Psoas muscle (tissue), 8 donors: Measurements from ENCODE around the gene APOL2. TPM values are rescaled to one million over a fixed set of nuclear protein-coding genes. Genes with fewer than 3 reads are reported as not detected.
"Not testable (repeated sequence)": the region's sequence is repeated elsewhere in the genome, so short reads cannot be mapped to it uniquely, and the experiment has no call there.

ENCODE experiments used
- ATAC-seq, 4 donors: fragments of 200-7000 bp; cut with Tn5 transposase; one replicate each; pipeline ENCODE4 v1.9.1; 2020; ENCODE audit warnings: moderate library complexity in 3 of 4, mild to moderate bottlenecking in 2 of 4
- DNase-seq, 2 donors: peaks; one replicate each; pipeline ENCODE4 v3.0.0-alpha.2; 2020
- H3K27ac ChIP-seq: fragments of 200-600 bp; one replicate; pipeline ENCODE4 v1.8.0; 2022
- H3K27me3 ChIP-seq, 3 donors: fragments of 200-600 bp in 1 of 3; one replicate each; pipeline versions ENCODE4 v1.6.1 to v1.8.0; 2013 to 2022; ENCODE audit warnings: low read length in 2 of 3, mild to moderate bottlenecking in 2 of 3, moderate library complexity in 1 of 3; ENCODE audit not compliant: insufficient read depth in 3 of 3
- H3K36me3 ChIP-seq, 2 donors: fragments of 200-600 bp in 1 of 2; one replicate each; pipeline versions ENCODE4 v1.6.1 to v1.8.0; 2013 to 2022; ENCODE audit warnings: low read depth in 1 of 2, mild to moderate bottlenecking in 1 of 2, moderate library complexity in 1 of 2; ENCODE audit not compliant: insufficient read depth in 1 of 2
- H3K4me1 ChIP-seq: fragments of 200-600 bp; one replicate; pipeline ENCODE4 v1.8.0; 2022
- H3K4me3 ChIP-seq: fragments of 200-600 bp; one replicate; pipeline ENCODE4 v1.8.0; 2022; ENCODE audit warnings: mild to moderate bottlenecking
- H3K9me3 ChIP-seq: fragments of 200-600 bp; one replicate; pipeline ENCODE4 v1.8.0; 2022
- WGBS, 3 donors: extraction: QIAGEN DNeasy Blood & Tissue Kit; methylation state at CpG; one replicate each; pipeline versions ENCODE4 v1.1.6 to v1.1.7; 2013; 5-methylcytosine and 5-hydroxymethylcytosine counted together
- intact Hi-C, 2 donors: fragments of 100-400 bp; cut with DNase I; formaldehyde crosslinking; loops; one replicate each; pipeline versions ENCODE4 v1.11.0 to v1.14.2; 2022
- polyA plus RNA-seq, 3 donors: library from polyadenylated mRNA; stranded (reverse); fragments of 200-250 nt; gene quantifications; one replicate each; pipeline ENCODE4 v1.2.3, GENCODE V29; 2013
- total RNA-seq, 4 donors: library from RNA; stranded (reverse); fragmentation: NEBNext Ultra II Directional in 2 of 4; extraction: Animal tissue kit (Norgen Biotek cat#: 25700) in 2 of 4; gene quantifications; one replicate each; pipeline versions ENCODE4 v1.2.1 to v1.2.4, GENCODE V29; 2021 to 2023
- TF ChIP-seq, protein P1 (sequence below): fragments of 200-600 bp; IDR thresholded peaks from one replicate; pipeline ENCODE4 v1.8.0; 2022; ENCODE audit warnings: antibody characterized with exemption
- donor health status: healthy with polysubstance abuse.
- donor health status: DM: no; HTN: no; CAD: no; lungs with moderate emphysema.
- donor health status: Bipolar disorder and iron deficiency.
- donor health status: healthy.
- donor health status: DM: yes; HTN: yes; CAD: no.
- donor health status: DM: no; HTN: no; CAD: no.
- donor health status: DM: no; HTN: no; CAD: no.
- donor health status: DM: yes; HTN: yes; CAD: no.

Gene APOL2
- total and polyA plus RNA-seq, 7 donors = 17.5 to 54.7 (median 43.2) TPM

- Histone ChIP-seq H3K4me1 (no peaks in the 10 kb centered on the region), H3K27ac (no peak overlapping the region), H3K9me3 (no peaks in the 10 kb centered on the region), H3K4me3 (no peak overlapping the region), H3K27me3 (no peaks in the 10 kb centered on the region), H3K36me3 (no peaks in the 10 kb centered on the region)
- TF ChIP-seq, protein P1, sequence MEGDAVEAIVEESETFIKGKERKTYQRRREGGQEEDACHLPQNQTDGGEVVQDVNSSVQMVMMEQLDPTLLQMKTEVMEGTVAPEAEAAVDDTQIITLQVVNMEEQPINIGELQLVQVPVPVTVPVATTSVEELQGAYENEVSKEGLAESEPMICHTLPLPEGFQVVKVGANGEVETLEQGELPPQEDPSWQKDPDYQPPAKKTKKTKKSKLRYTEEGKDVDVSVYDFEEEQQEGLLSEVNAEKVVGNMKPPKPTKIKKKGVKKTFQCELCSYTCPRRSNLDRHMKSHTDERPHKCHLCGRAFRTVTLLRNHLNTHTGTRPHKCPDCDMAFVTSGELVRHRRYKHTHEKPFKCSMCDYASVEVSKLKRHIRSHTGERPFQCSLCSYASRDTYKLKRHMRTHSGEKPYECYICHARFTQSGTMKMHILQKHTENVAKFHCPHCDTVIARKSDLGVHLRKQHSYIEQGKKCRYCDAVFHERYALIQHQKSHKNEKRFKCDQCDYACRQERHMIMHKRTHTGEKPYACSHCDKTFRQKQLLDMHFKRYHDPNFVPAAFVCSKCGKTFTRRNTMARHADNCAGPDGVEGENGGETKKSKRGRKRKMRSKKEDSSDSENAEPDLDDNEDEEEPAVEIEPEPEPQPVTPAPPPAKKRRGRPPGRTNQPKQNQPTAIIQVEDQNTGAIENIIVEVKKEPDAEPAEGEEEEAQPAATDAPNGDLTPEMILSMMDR = no peak
- 95 to 100% (median 96%) methylated on average over 1 of the region's 1 CpG for WGBS, 3 donors
- DNase-seq (no peak), ATAC-seq (no peak)
- intact Hi-C loops = no loop called here
Observed at GRCh38 chr22:36206255-36206654, 33.1 kb downstream of the APOL2 start.

- H3K36me3 ChIP-seq, H3K4me1 ChIP-seq, H3K4me3 ChIP-seq, ATAC-seq, H3K27ac ChIP-seq, DNase-seq, H3K9me3 ChIP-seq, intact Hi-C loops, H3K27me3 ChIP-seq: not testable (repeated sequence)
- 62 to 82% (median 75%) methylated on average over 3 to 5 of the region's 5 CpGs for WGBS, 3 donors
Observed at GRCh38 chr22:36205573-36205972, 33.8 kb downstream of the APOL2 start.

DNA sequence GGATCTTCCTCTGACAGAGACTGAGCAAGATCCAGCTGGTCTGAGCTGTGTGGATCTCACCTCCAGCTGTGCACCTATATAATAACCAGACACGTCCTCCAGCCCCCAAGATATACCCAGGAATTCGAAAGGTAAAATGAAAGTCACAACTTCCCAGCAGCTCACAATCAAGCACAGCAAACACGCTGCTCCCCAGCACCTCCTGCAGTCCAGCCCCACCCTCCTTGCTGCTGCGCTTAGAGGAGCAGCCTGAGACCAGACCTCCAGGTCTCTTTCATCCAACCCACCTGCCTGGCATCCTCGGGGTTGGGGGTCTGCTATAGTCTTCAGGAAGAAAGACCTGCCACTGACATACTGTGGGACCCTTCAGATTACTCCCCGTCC, 34.7 kb downstream of the APOL2 start:
- Histone ChIP-seq H3K4me3 (no peak overlapping the region), H3K36me3 (no peaks in the 10 kb centered on the region), H3K27ac (no peak overlapping the region), H3K4me1 (no peaks in the 10 kb centered on the region), H3K9me3 (no peaks in the 10 kb centered on the region), H3K27me3 (no peaks in the 10 kb centered on the region)
- 72 to 74% (median 73%) methylated on average over 6 of the region's 6 CpGs for WGBS, 3 donors
- TF ChIP-seq, protein P1 = no peak
- intact Hi-C loops = no loop called here
- no peak for DNase-seq
- no peak for ATAC-seq

DNA sequence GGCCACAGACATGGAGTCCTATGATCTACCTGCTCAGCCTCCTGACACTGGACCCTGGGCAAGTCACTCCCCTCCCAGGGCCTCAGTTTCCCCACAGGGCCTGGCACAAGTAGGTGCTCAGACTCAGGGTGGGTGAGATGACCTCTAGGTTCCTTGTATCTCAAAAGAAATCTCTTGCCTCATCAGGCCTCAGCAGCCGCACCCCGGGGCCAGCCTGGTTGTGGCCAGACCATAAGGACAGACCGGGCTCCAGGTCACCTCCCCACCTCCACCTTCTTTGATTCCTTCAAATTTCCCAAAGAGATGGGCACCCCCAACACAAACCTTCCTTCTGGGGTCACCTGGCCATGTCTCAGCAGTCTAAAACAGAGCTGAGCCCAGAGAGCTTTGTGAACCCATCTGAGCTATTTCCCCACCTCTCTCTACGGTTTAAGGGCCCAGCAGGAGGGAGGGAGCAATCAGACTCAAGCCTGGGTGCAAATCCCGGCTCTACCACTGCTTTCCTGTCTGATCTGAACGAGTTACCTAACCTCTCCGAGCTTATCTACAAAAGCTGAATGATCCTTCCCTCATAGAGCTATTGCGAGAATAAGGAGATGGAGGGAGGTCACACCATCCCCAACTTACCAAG, 35.2 kb downstream of the APOL2 start:
- 87 to 92% (median 91%) methylated on average over 8 of the region's 8 CpGs for WGBS, 3 donors
- ATAC-seq (no peak), DNase-seq (no peak)
- no peaks in the 10 kb centered on the region for H3K36me3 ChIP-seq
- no peaks in the 10 kb centered on the region for H3K9me3 ChIP-seq
- intact Hi-C loops = no loop called here
- no peaks in the 10 kb centered on the region for H3K27me3 ChIP-seq
- no peak overlapping the region for H3K4me3 ChIP-seq
- no peaks in the 10 kb centered on the region for H3K4me1 ChIP-seq
- no peak overlapping the region for H3K27ac ChIP-seq
- TF ChIP-seq, protein P1 = no peak

GRCh38 chr22:36203441-36203840, 35.9 kb downstream of the APOL2 start:
- H3K4me1 ChIP-seq, H3K27ac ChIP-seq, H3K9me3 ChIP-seq, H3K36me3 ChIP-seq, H3K4me3 ChIP-seq, H3K27me3 ChIP-seq, DNase-seq, ATAC-seq, intact Hi-C loops: not testable (repeated sequence)
- 84 to 93% (median 86%) methylated on average over 7 of the region's 7 CpGs for WGBS, 3 donors

DNA sequence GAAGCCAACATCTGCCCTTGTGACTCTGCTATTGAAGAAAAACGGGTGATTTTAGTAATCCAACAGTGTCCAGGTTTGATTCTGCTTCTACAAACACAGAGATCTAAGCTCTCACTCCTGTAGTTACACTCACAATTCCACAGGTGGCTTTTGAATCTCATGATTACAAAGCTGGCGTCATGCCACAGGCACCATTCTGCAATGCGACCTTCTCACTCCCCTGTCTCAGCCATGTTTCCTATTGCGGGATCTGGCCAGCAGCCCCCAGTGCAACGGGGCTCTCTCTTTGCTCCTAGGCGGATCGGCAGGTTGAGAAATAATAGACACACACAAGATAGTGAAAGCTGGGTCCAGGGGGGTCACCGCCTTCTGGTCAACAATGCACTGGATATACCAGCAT, 36.4 kb downstream of the APOL2 start:
- H3K27ac ChIP-seq, H3K27me3 ChIP-seq, ATAC-seq, H3K4me3 ChIP-seq, H3K36me3 ChIP-seq, H3K9me3 ChIP-seq, H3K4me1 ChIP-seq, intact Hi-C loops, DNase-seq: not testable (repeated sequence)
- 34 to 42% (median 36%) methylated on average over 8 of the region's 8 CpGs for WGBS, 3 donors
- TF ChIP-seq, protein P1 = peak; percentile 4
